D721Med (cell line): ENCODE measurements around the gene CLEC4G.

ENCODE experiments used
- DNase-seq: peaks from one replicate; pipeline ENCODE4 v3.0.0; 2011; ENCODE audit warnings: low spot score; ENCODE audit not compliant: insufficient read length
- FAIRE-seq: peaks from 2 replicates; lab custom pipeline; 2011; peaks lifted over from hg19 to GRCh38; lab: Jason Lieb, UNC
- TF ChIP-seq, protein P1 (sequence below): IDR thresholded peaks from 2 replicates; pipeline ENCODE4 v1.5.1; 2012; ENCODE audit warnings: mild to moderate bottlenecking, control low read depth; ENCODE audit not compliant: insufficient read depth; ENCODE audit errors: missing control alignments

CLEC4G gene, protein sequence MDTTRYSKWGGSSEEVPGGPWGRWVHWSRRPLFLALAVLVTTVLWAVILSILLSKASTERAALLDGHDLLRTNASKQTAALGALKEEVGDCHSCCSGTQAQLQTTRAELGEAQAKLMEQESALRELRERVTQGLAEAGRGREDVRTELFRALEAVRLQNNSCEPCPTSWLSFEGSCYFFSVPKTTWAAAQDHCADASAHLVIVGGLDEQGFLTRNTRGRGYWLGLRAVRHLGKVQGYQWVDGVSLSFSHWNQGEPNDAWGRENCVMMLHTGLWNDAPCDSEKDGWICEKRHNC

DNA sequence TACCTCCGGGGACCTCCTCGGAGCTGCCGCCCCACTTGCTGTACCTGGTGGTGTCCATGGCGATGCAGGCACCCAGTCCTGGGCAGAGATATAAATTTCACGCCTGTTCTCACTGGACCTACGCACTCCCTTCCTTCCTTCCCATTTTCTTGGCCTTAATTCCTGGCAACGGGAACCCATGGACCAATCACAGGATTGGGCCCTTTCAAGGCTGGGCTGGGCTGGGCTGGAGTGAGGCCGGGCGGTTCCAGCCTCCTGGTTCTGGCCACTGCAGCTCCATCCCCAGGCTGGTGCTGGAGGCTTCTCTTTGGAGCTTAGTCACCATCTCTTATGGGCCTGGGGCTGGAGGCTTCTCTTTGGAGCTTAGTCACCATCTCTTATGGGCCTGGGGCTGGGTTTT lies at the start of gene CLEC4G:
TSS of gene CLEC4G (minus strand) at position 66 of the 400 bp plus-strand sequence. CDS start at position 58, 8 bp downstream.
- FAIRE-seq (no peak), DNase-seq (no peak)
- TF ChIP-seq, protein P1, sequence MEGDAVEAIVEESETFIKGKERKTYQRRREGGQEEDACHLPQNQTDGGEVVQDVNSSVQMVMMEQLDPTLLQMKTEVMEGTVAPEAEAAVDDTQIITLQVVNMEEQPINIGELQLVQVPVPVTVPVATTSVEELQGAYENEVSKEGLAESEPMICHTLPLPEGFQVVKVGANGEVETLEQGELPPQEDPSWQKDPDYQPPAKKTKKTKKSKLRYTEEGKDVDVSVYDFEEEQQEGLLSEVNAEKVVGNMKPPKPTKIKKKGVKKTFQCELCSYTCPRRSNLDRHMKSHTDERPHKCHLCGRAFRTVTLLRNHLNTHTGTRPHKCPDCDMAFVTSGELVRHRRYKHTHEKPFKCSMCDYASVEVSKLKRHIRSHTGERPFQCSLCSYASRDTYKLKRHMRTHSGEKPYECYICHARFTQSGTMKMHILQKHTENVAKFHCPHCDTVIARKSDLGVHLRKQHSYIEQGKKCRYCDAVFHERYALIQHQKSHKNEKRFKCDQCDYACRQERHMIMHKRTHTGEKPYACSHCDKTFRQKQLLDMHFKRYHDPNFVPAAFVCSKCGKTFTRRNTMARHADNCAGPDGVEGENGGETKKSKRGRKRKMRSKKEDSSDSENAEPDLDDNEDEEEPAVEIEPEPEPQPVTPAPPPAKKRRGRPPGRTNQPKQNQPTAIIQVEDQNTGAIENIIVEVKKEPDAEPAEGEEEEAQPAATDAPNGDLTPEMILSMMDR: no peak

DNA sequence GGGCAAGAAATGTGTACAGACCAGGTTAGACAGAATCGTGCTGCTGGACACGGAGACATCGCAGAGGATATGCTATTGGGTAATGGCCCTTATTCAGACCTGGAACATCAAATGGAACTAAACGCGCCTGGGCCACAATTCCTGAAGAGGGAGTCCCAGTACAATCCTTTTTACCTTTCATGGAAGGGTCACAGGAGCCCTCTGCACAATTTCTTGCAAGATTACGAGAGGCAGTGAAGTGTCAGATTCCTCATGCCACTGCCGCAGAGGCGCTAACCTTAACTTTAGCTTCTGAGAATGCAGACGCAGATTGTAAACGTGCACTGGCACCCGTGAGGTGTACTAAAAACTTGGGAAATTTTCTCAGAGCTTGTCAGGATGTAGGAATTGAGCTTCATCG lies 49.2 kb upstream of the CLEC4G start:
- TF ChIP-seq, protein P1: no peak
- FAIRE-seq (no peak), DNase-seq (no peak)

DNA sequence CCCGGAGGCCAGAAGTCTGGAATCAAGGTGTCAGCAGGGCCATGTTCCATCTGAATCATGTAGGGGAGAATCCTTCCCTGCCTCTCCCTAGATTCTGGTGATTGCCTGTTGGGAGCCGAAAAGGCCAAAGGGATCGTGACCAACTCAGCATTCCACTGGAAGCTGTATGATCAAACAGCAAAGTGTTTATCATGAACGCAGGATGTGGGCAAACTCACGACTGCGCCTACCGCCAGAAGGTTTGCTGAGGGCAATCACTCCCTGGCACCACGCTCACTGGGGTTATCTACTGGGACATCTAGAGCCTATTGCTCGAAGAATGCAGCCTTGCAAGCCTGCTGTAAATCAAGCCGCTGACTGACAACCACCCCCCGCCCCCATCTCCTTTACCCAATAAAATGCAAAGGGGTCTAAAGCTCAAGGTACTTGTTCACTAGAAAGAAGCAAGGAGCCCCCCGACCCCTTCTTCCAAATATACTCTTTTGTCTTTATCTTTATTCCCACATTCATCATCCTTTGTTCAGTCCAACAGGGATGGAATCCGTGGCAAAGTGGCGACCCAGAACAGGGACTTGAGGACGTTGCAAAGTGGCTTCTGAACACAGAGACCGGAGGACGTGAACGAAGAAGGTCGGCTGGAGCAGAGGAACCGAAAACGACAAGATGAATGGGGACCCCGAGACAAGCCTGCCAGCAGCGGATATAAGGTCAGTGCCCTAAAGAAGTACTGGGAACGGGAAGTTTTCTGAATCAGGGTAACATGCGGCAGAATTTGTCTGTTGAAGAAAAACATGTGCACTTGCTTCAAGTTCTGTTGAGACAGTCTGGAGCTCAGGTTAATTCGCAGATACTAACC lies 47.9 kb upstream of the CLEC4G start:
- FAIRE-seq: no peak
- TF ChIP-seq, protein P1: no peak
- DNase-seq: no peak

DNA sequence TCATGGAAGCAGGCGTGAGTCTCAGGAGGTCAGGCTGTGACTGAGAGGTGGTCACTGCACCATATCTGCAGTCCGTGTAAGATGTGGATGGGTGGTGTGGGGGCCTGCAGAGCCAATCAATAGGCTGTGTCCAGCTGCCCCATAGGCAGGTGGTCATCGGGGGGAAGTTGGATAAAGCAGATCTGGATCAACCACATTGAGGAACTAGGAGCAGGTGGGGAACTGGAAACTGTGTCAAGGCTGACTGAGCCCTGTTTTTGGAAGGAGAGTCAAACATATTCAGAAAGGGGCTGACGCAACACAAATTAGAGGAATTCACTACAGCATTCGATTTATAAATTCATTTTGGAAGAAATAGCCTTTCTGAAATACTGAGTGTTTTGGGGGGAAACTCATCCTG lies 46.2 kb upstream of the CLEC4G start:
- no peak for FAIRE-seq

DNA sequence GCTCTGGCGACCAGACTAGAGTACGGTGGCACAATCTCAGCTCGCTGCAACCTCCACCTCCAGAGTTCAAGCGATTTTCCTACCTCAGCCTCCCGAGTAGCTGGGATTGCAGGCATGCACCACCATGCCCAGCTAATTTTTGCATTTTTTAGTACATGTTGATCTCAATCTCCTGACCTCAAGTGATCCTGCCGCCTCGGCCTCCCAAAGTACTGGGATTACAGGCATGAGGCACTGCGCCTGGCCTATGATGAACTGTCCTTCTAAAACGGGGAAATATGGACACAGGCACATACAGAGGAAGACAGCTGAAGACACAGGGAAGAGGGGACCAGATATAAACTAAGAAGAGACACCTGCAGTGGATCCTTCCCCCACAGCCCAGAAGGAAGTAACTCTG lies 43.9 kb upstream of the CLEC4G start:
- TF ChIP-seq, protein P1: no peak
- DNase-seq (no peak), FAIRE-seq (no peak)

More for the DNA sequence above, 46.2 kb upstream of the CLEC4G start:
- no peak for DNase-seq
- TF ChIP-seq, protein P1: no peak

DNA sequence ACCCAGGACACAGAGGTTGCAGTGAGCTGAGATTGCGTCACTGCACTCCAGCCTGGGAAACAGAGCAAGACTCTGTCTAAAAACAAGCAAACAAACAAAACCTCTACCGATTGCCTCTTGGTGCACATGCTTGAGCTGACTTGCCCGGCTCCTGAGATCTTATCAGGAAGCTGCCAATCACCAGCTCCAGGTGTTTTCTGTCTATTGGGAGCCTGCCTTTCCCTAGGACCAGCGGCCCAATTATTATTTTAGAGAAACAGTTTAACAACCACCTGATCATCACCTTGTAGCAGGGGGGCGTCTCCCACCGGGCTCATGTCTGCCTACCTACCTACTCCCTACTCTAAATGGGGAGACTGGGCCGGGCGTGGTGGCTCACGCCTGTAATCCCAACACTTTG lies 41.9 kb upstream of the CLEC4G start:
- DNase-seq (no peak), FAIRE-seq (no peak)
- TF ChIP-seq, protein P1: no peak
